ENCODE results near the gene BTAF1.

Gene BTAF1

DNA sequence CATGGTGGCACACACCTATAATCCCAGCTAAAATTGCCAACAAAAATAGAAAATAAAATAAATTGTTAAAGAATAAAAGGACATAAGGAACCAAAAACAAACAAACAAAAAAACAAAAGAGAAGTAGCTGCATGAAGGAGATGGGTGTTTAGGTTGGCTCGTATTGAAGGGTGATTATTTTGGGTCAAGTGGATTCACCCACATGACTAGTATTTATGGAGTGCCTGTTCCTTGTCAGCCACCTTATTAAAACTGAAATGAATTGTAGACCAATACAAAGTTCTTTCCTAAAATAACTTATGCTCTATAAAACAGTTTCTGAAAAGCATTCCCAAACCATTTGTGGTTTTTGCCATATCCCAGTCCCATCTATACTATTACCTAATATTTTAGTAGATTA, 138.7 kb downstream of the BTAF1 start:
- no peaks in the 10 kb centered on the region for H3K27me3 ChIP-seq (replicated peaks; ENCODE audit: control insufficient read depth, insufficient read depth, low read length)
- no peaks in the 10 kb centered on the region for H3K4me1 ChIP-seq (ENCODE audit: control insufficient read depth, insufficient read depth, low read length)
- H3K36me3 ChIP-seq (ENCODE audit: control insufficient read depth, insufficient read depth, low read length, severe bottlenecking), result no peaks in the 10 kb centered on the region
- DNase-seq (ENCODE audit: low read depth), result no peak
- no peaks in the 10 kb centered on the region for H3K9me3 ChIP-seq (ENCODE audit: control insufficient read depth, low read length)
- no peak overlapping the region for H3K4me3 ChIP-seq (ENCODE audit: low read length)
- no peak overlapping the region for H3K9ac ChIP-seq (ENCODE audit: low read length)

DNA sequence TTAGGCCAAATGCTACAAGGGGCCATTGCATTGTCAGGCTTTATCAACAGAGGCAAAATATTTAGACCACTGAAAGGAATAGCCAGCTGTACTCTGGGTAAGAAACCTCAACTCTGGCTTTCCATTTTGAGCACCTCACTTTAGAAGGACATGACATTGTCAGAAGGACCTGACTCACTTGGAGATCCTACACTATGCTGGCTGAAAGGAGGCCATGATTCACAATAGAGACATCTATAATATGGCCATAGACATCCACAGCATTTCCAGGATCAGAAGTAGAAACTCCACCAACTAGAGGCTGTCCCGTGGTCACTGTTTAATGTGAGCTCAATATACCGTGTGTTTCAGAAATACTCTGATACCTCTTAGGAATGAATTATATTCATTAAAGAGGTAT, 140.9 kb downstream of the BTAF1 start:
- no peaks in the 10 kb centered on the region for H3K27me3 ChIP-seq (replicated peaks; ENCODE audit: control insufficient read depth, insufficient read depth, low read length)
- no peak overlapping the region for H3K4me3 ChIP-seq (ENCODE audit: low read length)
- H3K9ac ChIP-seq (ENCODE audit: low read length), result no peak overlapping the region
- H3K36me3 ChIP-seq (ENCODE audit: control insufficient read depth, insufficient read depth, low read length, severe bottlenecking), result no peaks in the 10 kb centered on the region
- no peaks in the 10 kb centered on the region for H3K9me3 ChIP-seq (ENCODE audit: control insufficient read depth, low read length)
- DNase-seq (ENCODE audit: low read depth), result no peak
- H3K4me1 ChIP-seq (ENCODE audit: control insufficient read depth, insufficient read depth, low read length), result no peaks in the 10 kb centered on the region

- Histone ChIP-seq H3K9ac (ENCODE audit: low read length) (no peak overlapping the region), H3K27me3 (replicated peaks; ENCODE audit: control insufficient read depth, insufficient read depth, low read length) (no peaks in the 10 kb centered on the region), H3K36me3 (ENCODE audit: control insufficient read depth, insufficient read depth, low read length, severe bottlenecking) (no peaks in the 10 kb centered on the region), H3K4me1 (ENCODE audit: control insufficient read depth, insufficient read depth, low read length) (peaks cover 7% of the 10 kb centered on the region), H3K9me3 (ENCODE audit: control insufficient read depth, low read length) (no peaks in the 10 kb centered on the region), H3K4me3 (ENCODE audit: low read length) (no peak overlapping the region)
- no peak for DNase-seq (ENCODE audit: low read depth)
Measured at GRCh38 chr10:92066386-92066785, 142.8 kb downstream of the BTAF1 start.

DNA sequence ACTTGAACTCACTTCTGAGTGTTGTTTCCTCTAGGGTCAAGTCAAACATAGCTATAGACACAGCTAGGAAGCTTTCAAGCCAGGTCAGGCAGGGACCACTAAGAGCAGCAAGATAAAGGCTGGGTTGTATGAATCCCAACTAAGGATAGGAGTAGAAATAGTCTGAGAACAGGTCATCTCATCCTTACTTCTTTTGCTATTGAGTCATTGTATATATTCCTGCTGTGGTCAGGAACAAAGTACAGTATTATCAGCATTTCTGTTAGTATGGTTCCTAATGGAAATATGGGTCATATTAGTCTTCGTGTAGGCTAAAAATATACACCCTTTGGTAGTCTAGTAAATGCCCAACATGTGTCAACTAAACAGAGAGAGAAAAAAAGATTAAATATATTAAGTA, 145.3 kb downstream of the BTAF1 start:
- Histone ChIP-seq H3K36me3 (ENCODE audit: control insufficient read depth, insufficient read depth, low read length, severe bottlenecking) (no peaks in the 10 kb centered on the region), H3K9ac (ENCODE audit: low read length) (no peak overlapping the region), H3K4me1 (ENCODE audit: control insufficient read depth, insufficient read depth, low read length) (peaks cover 7% of the 10 kb centered on the region), H3K9me3 (ENCODE audit: control insufficient read depth, low read length) (no peaks in the 10 kb centered on the region), H3K4me3 (ENCODE audit: low read length) (no peak overlapping the region), H3K27me3 (replicated peaks; ENCODE audit: control insufficient read depth, insufficient read depth, low read length) (no peaks in the 10 kb centered on the region)
- DNase-seq (ENCODE audit: low read depth), result no peak

GRCh38 chr10:92074126-92074887, 150.7 kb downstream of the BTAF1 start:
- no peak overlapping the region for H3K4me3 ChIP-seq (ENCODE audit: low read length)
- H3K36me3 ChIP-seq (ENCODE audit: control insufficient read depth, insufficient read depth, low read length, severe bottlenecking), result no peaks in the 10 kb centered on the region
- no peak for DNase-seq (ENCODE audit: low read depth)
- H3K27me3 ChIP-seq (replicated peaks; ENCODE audit: control insufficient read depth, insufficient read depth, low read length), result no peaks in the 10 kb centered on the region
- no peak overlapping the region for H3K9ac ChIP-seq (ENCODE audit: low read length)
- H3K9me3 ChIP-seq (ENCODE audit: control insufficient read depth, low read length), result no peaks in the 10 kb centered on the region
- H3K4me1 ChIP-seq (ENCODE audit: control insufficient read depth, insufficient read depth, low read length), result peaks cover 7% of the 10 kb centered on the region

GRCh38 chr10:92075829-92076228, 152.3 kb downstream of the BTAF1 start:
- H3K9ac ChIP-seq (ENCODE audit: low read length), result no peak overlapping the region
- DNase-seq (ENCODE audit: low read depth), result no peak

DNA sequence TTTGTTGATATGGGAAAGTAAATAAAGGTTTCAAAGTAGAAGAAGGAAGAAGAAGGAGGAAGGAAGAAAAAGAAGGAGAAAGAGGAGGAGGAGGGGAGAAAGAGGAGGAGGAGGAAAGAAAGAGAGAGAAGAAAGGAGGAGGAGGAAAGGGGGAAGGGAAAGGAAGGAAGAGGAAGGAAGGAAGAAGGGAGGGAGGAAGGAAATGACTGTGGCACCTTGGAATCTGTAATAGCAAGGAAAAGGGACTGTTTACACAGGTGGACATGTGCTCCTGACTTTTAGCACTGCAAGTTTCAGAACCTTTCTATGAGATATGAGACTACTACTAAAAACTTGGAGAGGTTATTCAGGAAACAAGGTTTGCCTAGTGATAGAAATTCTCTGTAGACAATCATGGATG, 153.2 kb downstream of the BTAF1 start:
- no peak for DNase-seq (ENCODE audit: low read depth)
- no peaks in the 10 kb centered on the region for H3K27me3 ChIP-seq (replicated peaks; ENCODE audit: control insufficient read depth, insufficient read depth, low read length)
- peaks cover 7% of the 10 kb centered on the region for H3K36me3 ChIP-seq (ENCODE audit: control insufficient read depth, insufficient read depth, low read length, severe bottlenecking)
- H3K4me3 ChIP-seq (ENCODE audit: low read length), result no peak overlapping the region
- H3K9me3 ChIP-seq (ENCODE audit: control insufficient read depth, low read length), result no peaks in the 10 kb centered on the region
- no peaks in the 10 kb centered on the region for H3K4me1 ChIP-seq (ENCODE audit: control insufficient read depth, insufficient read depth, low read length)
- no peak overlapping the region for H3K9ac ChIP-seq (ENCODE audit: low read length)

More at GRCh38 chr10:92075829-92076228, 152.3 kb downstream of the BTAF1 start:
- Histone ChIP-seq H3K9me3 (ENCODE audit: control insufficient read depth, low read length) (no peaks in the 10 kb centered on the region), H3K36me3 (ENCODE audit: control insufficient read depth, insufficient read depth, low read length, severe bottlenecking) (peaks cover 2% of the 10 kb centered on the region), H3K27me3 (replicated peaks; ENCODE audit: control insufficient read depth, insufficient read depth, low read length) (no peaks in the 10 kb centered on the region), H3K4me3 (ENCODE audit: low read length) (no peak overlapping the region), H3K4me1 (ENCODE audit: control insufficient read depth, insufficient read depth, low read length) (no peaks in the 10 kb centered on the region)

DNA sequence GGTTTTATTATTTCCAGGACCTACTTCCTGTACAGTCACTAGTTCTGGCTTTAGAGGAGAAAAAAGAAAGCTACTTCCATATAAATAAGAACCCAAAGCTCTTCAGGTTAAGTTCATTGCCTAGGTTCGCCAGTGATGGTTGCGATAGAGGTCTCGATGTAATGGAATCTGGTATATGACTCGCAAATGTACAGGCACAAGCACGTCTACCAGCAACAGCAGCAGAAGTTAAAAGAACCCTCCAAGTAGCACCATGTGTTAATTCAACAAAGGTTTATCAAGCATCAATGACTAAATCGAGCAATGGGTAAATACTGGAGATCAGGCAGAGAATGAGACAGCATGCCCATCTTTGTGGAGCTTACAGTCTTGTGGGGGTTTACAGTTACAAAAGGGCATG, 155.4 kb downstream of the BTAF1 start:
- no peak for DNase-seq (ENCODE audit: low read depth)
- Histone ChIP-seq H3K4me3 (ENCODE audit: low read length) (no peak overlapping the region), H3K9ac (ENCODE audit: low read length) (no peak overlapping the region), H3K4me1 (ENCODE audit: control insufficient read depth, insufficient read depth, low read length) (peaks cover 7% of the 10 kb centered on the region), H3K27me3 (replicated peaks; ENCODE audit: control insufficient read depth, insufficient read depth, low read length) (no peaks in the 10 kb centered on the region), H3K36me3 (ENCODE audit: control insufficient read depth, insufficient read depth, low read length, severe bottlenecking) (peaks cover 7% of the 10 kb centered on the region), H3K9me3 (ENCODE audit: control insufficient read depth, low read length) (no peaks in the 10 kb centered on the region)

All from adipocyte (in vitro differentiated cells).